Vagina (tissue), 2 donors: ENCODE data around the gene CENPX. TPM values are rescaled to one million over a fixed set of nuclear protein-coding genes. Genes with fewer than 3 reads are reported as not detected.

Experiments
- DNase-seq, 2 donors: peaks; one replicate each; pipeline ENCODE4 v3.0.0-alpha.2; 2017; ENCODE audit errors: extremely low spot score in 2 of 2
- H3K27ac ChIP-seq: fragments of 200-600 bp; sonication (generic); one replicate; pipeline ENCODE4 v1.5.1; 2019
- H3K27me3 ChIP-seq: fragments of 200-600 bp; sonication (generic); one replicate; pipeline ENCODE4 v1.5.1; 2019
- H3K36me3 ChIP-seq, 2 donors: fragments of 200-600 bp; sonication (generic); one replicate each; pipeline ENCODE4 v1.5.1; 2017 to 2019
- H3K4me1 ChIP-seq: fragments of 200-600 bp; sonication (generic); one replicate; pipeline ENCODE4 v1.5.1; 2019
- H3K4me3 ChIP-seq, 2 donors: fragments of 200-600 bp; sonication (generic); 1 replicate in 1 of 2; 2 replicates in 1 of 2; pipeline ENCODE4 v1.5.1; 2016 to 2019
- H3K9me3 ChIP-seq: fragments of 200-600 bp; sonication (generic); one replicate; pipeline ENCODE4 v1.5.1; 2019
- CTCF ChIP-seq, 3 experiments: fragments of 450-650 bp in 2 of 3; fragments of 200-600 bp in 1 of 3; sonication (generic) in 1 of 3; IDR thresholded peaks; one replicate each; pipeline ENCODE4 v1.5.1; 2017 to 2019; ENCODE audit warnings: antibody characterized with exemption in 3 of 3, mild to moderate bottlenecking in 2 of 3, moderate library complexity in 2 of 3
- POLR2A ChIP-seq, 2 donors: fragments of 450-650 bp; IDR thresholded peaks; one replicate each; pipeline ENCODE4 v1.6.1; 2017; ENCODE audit warnings: antibody characterized with exemption in 2 of 2, mild to moderate bottlenecking in 2 of 2, moderate library complexity in 2 of 2
- POLR2AphosphoS5 ChIP-seq, 2 donors: sonication (generic); formaldehyde crosslinking; IDR thresholded peaks; one replicate each; pipeline ENCODE4 v1.9.0; 2017; ENCODE audit warnings: antibody characterized with exemption in 2 of 2, mild to moderate bottlenecking in 2 of 2, low read depth in 1 of 2; ENCODE audit not compliant: insufficient read depth in 1 of 2
- intact Hi-C: fragments of 100-400 bp; cut with DNase I; formaldehyde crosslinking; loops from one replicate; pipeline ENCODE4 v1.15.1; 2023
- total RNA-seq: library from RNA; depleted of rRNA; stranded (reverse); fragments of >200 nt; gene quantifications from one replicate; pipeline ENCODE4 v1.2.3, GENCODE V29; 2016

The CENPX gene
- total RNA-seq, 1 donor from 2014 or later = 101 TPM

GRCh38 chr17:82008258-82008940, 14.3 kb downstream of the CENPX start:
- no peak for DNase-seq
- H3K4me3 ChIP-seq = no peak overlapping the region
- intact Hi-C loops = no loop called here
- no peaks in the 10 kb centered on the region for H3K9me3 ChIP-seq
- H3K4me1 ChIP-seq = peaks cover 55% of the 10 kb centered on the region
- H3K27ac ChIP-seq = no peak overlapping the region
- H3K27me3 ChIP-seq = no peaks in the 10 kb centered on the region
- no peaks in the 10 kb centered on the region for H3K36me3 ChIP-seq
- TF ChIP-seq POLR2AphosphoS5 (IDR thresholded peaks at IDR 0.05; ENCODE audit: insufficient read depth in 1 of 2, low read depth in 1 of 2) = no peak
- TF ChIP-seq CTCF (IDR thresholded peaks at IDR 0.05) = no peak
- TF ChIP-seq POLR2A (IDR thresholded peaks at IDR 0.05) = no peak

- intact Hi-C loops = no loop called here
- peaks cover 55% of the 10 kb centered on the region for H3K4me1 ChIP-seq
- no peaks in the 10 kb centered on the region for H3K27me3 ChIP-seq
- no peaks in the 10 kb centered on the region for H3K36me3 ChIP-seq
- H3K9me3 ChIP-seq = no peaks in the 10 kb centered on the region
- TF ChIP-seq CTCF (IDR thresholded peaks at IDR 0.05) = no peak
- no peak for TF ChIP-seq POLR2A (IDR thresholded peaks at IDR 0.05)
- DNase-seq = no peak
- no peak overlapping the region for H3K4me3 ChIP-seq
- H3K27ac ChIP-seq = no peak overlapping the region
Measured at GRCh38 chr17:82007495-82008257, 15.0 kb downstream of the CENPX start.

GRCh38 chr17:82007228-82007494, 15.5 kb downstream of the CENPX start:
- Histone ChIP-seq H3K9me3 (no peaks in the 10 kb centered on the region), H3K4me3 (no peak overlapping the region), H3K27me3 (no peaks in the 10 kb centered on the region), H3K27ac (no peak overlapping the region), H3K36me3 (no peaks in the 10 kb centered on the region), H3K4me1 (peaks cover 53% of the 10 kb centered on the region)
- no peak for DNase-seq
- TF ChIP-seq CTCF (IDR thresholded peaks at IDR 0.05) (no peak), POLR2AphosphoS5 (IDR thresholded peaks at IDR 0.05; ENCODE audit: insufficient read depth in 1 of 2, low read depth in 1 of 2) (no peak), POLR2A (IDR thresholded peaks at IDR 0.05) (no peak)
- intact Hi-C loops = no loop called here

- DNase-seq = no peak
- no peaks in the 10 kb centered on the region for H3K27me3 ChIP-seq
- no peaks in the 10 kb centered on the region for H3K9me3 ChIP-seq
- no peak overlapping the region for H3K4me3 ChIP-seq
- peak overlapping the region; percentile 51 for H3K27ac ChIP-seq
- H3K4me1 ChIP-seq = peaks cover 50% of the 10 kb centered on the region
- TF ChIP-seq POLR2AphosphoS5 (IDR thresholded peaks at IDR 0.05; ENCODE audit: insufficient read depth in 1 of 2, low read depth in 1 of 2) (peak in 1 of 2 donors; percentile 24), POLR2A (IDR thresholded peaks at IDR 0.05) (no peak)
- intact Hi-C loops = no loop called here
- H3K36me3 ChIP-seq = no peaks in the 10 kb centered on the region
Measured at GRCh38 chr17:82006468-82007227, 16.0 kb downstream of the CENPX start.

- no peaks in the 10 kb centered on the region for H3K36me3 ChIP-seq
- no peak overlapping the region for H3K4me3 ChIP-seq
- H3K4me1 ChIP-seq = peaks cover 50% of the 10 kb centered on the region
- DNase-seq = no peak
- H3K9me3 ChIP-seq = no peaks in the 10 kb centered on the region
- H3K27ac ChIP-seq = no peak overlapping the region
- no peak for TF ChIP-seq POLR2AphosphoS5 (IDR thresholded peaks at IDR 0.05; ENCODE audit: insufficient read depth in 1 of 2, low read depth in 1 of 2)
- no peak for TF ChIP-seq CTCF (IDR thresholded peaks at IDR 0.05)
- no peak for TF ChIP-seq POLR2A (IDR thresholded peaks at IDR 0.05)
- H3K27me3 ChIP-seq = no peaks in the 10 kb centered on the region
- intact Hi-C loops = no loop called here
Measured at GRCh38 chr17:82005701-82006348, 16.9 kb downstream of the CENPX start.
